ENCODE data around the gene PTBP3.
"Not testable (repeated sequence)": the region's sequence is repeated elsewhere in the genome, so short reads cannot be mapped to it uniquely, and the experiment has no call there.

The PTBP3 gene

GRCh38 chr9:112332977-112333638, at the start of gene PTBP3:
Gene PTBP3 (minus strand): TSS chr9:112333619. CDS start chr9:112297865, 35,754 bp downstream.
- DNase-seq: peak; percentile 87

- no peak for DNase-seq
These were observed 49.3 kb upstream of the PTBP3 start for GRCh38 chr9:112382501-112383364.

GRCh38 chr9:112382066-112382465, 48.6 kb upstream of the PTBP3 start:
- DNase-seq: no peak

GRCh38 chr9:112380825-112381221, 47.4 kb upstream of the PTBP3 start:
- DNase-seq: no peak

GRCh38 chr9:112380102-112380824, 46.8 kb upstream of the PTBP3 start, which contains the start of gene HSDL2:
Gene HSDL2 (plus strand): TSS chr9:112380108. CDS start chr9:112380164, 56 bp downstream.
- no peak for DNase-seq

- peak; percentile 99 for DNase-seq
These were observed 46.0 kb upstream of the PTBP3 start for GRCh38 chr9:112379177-112380101.

GRCh38 chr9:112378328-112379176, 45.1 kb upstream of the PTBP3 start:
- DNase-seq: no peak

GRCh38 chr9:112377684-112378327, 44.4 kb upstream of the PTBP3 start:
- no peak for DNase-seq

GRCh38 chr9:112377087-112377486, 43.7 kb upstream of the PTBP3 start:
- no peak for DNase-seq

- no peak for DNase-seq
These were observed 41.9 kb upstream of the PTBP3 start for GRCh38 chr9:112375361-112375760.

- not testable (repeated sequence) for DNase-seq
These were observed 40.8 kb upstream of the PTBP3 start for GRCh38 chr9:112374232-112374631.

GRCh38 chr9:112373666-112374065, 40.2 kb upstream of the PTBP3 start:
- DNase-seq: not testable (repeated sequence)

- no peak for DNase-seq
These were observed 37.6 kb upstream of the PTBP3 start for GRCh38 chr9:112371060-112371459.

GRCh38 chr9:112369817-112370216, 36.4 kb upstream of the PTBP3 start:
- no peak for DNase-seq

GRCh38 chr9:112367465-112367864, 34.0 kb upstream of the PTBP3 start:
- no peak for DNase-seq

- DNase-seq: no peak
These were observed 33.2 kb upstream of the PTBP3 start for GRCh38 chr9:112366591-112366990.

- not testable (repeated sequence) for DNase-seq
These were observed 31.8 kb upstream of the PTBP3 start for GRCh38 chr9:112365257-112365656.

- DNase-seq: no peak
These were observed 31.3 kb upstream of the PTBP3 start for GRCh38 chr9:112364761-112365160.

GRCh38 chr9:112361601-112362000, 28.2 kb upstream of the PTBP3 start:
- DNase-seq: no peak

- no peak for DNase-seq
These were observed 26.8 kb upstream of the PTBP3 start for GRCh38 chr9:112360047-112360804.

All from right forelimb (tissue), 1 donor.